GM19240 (cell line): ENCODE data around the gene NTRK1.
A peak's percentile ranks its signal among the peaks of the same experiment; 100 is the strongest.

ENCODE experiments used
- DNase-seq: peaks from one replicate; pipeline ENCODE4 v3.0.0; 2011; ENCODE audit warnings: low spot score; ENCODE audit not compliant: insufficient read length

NTRK1 gene

DNA sequence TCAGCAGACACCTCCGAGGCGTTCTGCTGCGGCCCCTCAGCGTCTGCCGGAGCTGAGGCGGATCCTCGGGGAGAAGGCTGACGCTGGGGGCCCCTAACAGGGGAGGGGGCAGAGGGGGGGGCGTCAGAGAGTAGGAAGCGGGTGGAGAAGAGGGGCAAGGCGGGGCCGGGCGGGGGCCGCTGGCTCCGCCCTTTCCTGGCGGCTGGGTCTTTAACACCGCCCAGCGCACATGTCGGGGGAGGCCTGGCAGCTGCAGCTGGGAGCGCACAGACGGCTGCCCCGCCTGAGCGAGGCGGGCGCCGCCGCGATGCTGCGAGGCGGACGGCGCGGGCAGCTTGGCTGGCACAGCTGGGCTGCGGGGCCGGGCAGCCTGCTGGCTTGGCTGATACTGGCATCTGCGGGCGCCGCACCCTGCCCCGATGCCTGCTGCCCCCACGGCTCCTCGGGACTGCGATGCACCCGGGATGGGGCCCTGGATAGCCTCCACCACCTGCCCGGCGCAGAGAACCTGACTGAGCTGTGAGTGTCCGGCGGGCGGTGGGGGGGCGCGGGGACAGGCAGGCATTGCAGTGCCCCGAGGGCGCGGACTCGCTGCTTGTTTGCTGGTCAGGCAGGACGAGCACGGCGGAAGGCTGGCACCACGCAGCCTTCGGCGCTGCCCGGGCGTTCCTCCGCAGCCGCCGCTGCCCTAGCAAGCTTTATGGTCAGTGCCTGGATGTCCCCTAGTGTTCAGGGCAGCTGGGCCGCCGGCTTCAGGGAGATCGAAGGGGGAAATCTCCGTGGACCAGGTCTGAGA, at the start of gene NTRK1:
Gene NTRK1, plus strand, starts transcription at position 238 of the 796 bp plus-strand sequence. Its CDS starts 70 bp downstream, at position 308.
- peak; percentile 52 for DNase-seq

DNA sequence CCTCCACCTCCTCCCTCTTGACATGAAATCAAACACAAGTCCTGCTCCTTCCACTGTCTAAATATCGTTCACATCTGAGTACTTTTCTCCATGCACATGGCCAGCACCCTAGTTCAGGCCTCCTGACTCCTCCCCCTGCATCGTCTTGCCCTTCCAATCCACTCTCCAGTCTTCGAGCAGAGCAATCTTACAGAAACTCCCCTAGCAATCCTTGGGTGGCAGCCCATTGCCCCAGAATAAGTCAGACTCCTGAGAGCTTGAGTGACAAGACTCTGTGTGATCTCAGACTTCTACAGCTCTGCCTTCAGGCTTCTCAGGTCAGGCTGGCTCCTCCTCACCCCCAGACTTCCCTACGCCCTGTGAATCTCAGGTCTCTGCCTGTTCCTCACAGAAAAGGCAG, 49.5 kb upstream of the NTRK1 start:
- DNase-seq: no peak

DNA sequence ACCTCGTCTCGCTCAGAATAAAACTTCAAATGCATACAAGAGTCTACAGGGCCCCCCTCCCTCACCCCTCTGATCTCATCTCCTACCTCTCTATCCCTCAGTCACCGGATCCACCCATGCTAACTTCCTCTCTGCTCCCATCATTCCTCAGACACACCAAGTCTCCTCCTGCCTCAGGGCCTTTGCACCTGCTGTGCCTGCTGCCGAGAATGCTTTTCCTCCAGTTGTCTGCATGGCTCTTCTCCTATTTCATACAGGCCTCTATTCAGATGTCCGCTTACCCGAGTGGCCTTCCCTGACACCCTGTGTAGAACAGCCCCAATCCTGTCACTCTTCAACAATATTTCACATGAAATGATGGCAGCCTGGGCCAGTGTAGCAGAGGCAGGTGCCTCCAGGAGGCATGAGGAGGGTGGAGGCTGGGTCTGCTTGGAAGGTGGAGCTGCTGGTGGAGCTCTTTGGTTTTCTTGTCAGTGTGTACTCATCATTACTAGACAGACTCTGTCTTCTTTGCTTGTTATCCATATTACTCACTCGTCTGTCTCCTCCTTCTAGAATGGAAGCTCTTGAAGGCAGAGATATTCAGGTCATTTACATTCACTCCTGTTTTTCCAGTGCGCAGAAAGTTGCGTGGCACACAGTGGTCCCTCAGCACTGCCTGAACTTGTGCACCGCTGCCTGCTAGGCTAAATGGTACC, 48.2 kb upstream of the NTRK1 start:
- no peak for DNase-seq

DNA sequence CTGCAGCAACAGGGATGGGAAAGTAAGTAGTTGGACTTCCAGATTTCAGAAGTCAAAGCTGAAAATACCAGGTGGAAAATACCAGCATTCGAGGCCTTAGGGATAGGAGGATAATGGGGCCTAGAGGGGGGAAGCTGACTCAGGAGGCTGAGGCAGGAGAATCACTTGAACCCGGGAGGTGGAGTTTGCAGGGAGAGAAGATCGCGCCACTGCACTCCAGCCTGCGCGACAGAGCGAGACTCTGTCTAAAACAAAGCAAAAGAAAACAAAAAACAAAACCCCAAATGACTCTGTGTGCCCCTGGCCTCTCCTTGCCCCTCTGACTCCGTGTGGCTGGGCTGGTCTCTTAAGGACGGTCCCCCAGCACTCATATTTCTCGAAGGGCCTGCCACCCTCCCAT, 47.4 kb upstream of the NTRK1 start:
- no peak for DNase-seq

- peak; percentile 38 for DNase-seq
Measured at GRCh38 chr1:156813750-156814570, 46.7 kb upstream of the NTRK1 start.

DNA sequence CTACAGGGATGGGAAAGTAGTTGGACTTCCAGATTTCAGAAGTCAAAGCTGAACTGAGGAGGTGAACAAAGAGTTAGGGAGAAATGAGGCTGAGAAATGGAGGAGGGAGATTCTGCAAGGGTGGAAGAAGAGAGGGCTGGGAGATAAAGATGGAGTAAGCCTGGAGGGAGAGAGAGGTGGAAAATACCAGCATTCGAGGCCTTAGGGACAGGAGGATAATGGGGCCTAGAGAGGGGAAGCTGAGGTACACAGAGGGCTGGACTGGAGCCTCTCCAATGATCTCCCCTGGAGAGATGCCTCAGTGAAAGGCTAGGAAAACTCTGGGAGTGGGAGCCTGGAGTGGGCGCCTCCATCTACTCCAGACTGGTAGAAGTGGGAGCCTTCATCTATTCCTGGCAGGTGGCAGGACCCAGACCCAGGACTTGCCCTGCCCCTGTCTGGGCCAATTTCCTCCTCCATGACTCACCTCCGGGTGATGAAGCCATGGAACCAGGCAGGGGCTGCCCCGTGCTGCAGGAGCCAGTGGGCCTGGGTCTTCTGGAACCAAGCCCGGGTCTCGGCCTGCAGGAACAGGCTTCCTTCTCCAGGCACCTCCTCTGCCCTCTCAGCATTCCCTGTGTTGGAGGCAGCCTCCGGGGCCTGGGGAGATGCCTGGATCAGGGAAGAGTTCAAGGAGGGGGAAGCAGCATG, 45.9 kb upstream of the NTRK1 start:
- DNase-seq: no peak

GRCh38 chr1:156815307-156815826, 45.3 kb upstream of the NTRK1 start:
- no peak for DNase-seq

DNA sequence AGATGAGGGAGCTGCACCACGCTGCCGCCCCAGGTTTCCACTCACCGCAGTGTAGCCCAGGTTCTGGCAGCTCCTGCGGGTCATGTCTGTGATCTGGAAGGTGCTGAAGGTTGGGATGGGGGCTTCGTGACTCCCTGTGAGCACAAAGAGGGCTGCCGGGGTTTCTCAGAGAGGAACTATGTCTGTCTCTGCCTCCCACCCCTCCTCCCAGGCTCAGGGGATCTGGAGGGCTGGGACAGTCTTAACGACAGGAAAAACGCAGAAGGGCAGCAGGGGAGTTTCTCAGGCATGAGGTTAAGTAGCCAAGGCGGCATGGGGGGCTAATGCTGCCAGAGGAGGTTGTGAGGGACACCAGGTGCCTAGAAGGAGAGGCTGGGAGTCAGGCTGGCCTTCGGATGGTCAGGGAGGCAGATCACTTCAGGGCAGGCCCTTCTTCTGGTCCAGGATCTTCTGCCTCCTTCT, 44.7 kb upstream of the NTRK1 start:
- DNase-seq: no peak

GRCh38 chr1:156816561-156817328, 43.9 kb upstream of the NTRK1 start, which contains the start of gene SH2D2A:
TSS of gene SH2D2A (minus strand) at chr1:156816848. CDS start at chr1:156816708, 140 bp downstream.
- DNase-seq: peak; percentile 89

DNA sequence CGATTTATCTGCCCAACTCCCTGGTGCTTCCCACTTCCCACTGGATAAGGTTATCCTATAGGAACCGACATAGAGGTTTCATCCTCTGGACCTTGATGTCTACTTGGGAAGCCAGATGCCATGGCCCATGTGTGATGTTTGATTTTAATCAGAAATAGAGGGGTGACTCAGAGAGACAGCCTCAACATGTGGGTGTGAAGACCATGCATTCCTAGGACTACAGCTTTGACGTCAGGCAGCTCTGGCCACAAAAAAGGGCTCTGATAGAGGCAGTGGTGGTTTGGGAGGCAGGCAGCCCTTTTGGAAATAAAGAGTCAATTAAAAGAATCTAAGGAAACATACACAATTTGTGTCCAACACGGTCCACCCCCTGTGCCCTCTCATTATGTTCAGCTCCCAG, 38.9 kb upstream of the NTRK1 start:
- no peak for DNase-seq

DNA sequence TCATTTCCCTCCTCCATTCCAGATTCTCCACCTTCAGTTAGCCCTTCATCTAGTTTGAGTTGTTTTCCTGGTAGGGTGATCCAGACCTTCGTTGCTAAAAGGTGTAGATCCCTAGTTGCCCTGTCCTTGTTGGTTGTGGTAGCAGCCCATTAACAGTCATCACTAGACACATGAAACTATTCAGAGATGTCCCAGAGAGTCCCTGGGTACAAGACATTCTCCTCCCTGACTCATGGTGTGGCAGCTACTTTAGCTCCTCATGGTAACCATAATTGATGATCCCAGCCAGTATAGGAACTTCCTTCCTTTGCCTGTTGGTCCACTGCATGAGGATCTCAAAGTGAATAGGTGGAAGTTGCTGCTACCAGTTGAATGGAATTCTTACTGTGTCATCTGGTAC, 38.0 kb upstream of the NTRK1 start:
- DNase-seq: no peak

DNA sequence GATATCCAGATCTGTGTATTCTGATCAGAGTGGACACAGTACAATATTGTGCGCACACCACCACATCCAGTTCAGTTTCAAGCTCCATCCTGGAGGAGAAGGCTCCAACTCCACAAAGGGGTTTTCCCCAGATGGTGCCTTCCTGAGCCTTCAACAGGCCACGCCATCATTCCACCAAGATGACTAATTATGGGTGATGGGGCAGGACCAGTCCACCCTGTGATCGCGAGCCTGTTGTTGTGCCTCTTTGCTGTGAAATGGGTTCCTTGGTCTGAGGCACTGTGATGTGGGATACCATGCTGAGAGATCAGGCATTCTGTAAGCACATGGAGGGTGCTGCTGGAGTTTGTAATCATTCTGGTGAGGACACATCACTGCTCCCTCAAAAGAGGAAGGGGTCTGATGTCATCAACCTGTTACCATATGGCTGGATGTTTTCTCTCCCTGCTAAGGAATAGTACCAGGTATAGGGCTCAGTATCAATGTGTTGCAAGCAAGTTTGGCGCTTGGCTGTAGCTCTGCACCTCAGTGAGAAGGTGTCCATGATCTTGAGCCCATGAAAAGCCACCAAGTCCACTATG, 37.4 kb upstream of the NTRK1 start:
- DNase-seq: no peak

DNA sequence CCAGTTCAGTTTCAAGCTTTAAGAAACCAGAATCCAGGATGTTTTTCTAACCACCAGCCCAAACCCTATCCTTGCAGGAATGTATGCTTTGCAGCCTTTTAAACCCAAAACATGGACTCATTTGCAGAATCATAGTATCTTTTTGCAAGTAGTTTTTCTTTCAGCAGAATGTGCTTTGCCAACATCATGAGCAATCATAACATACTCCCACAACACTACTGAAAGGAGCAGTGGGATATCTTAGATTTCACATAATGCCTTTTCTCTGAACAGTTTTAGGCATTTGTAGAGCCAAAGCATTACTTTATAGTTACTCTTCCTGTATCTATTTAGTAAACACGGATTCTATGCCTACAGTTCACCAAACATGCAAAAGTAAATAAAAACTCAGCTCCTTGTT, 34.0 kb upstream of the NTRK1 start:
- DNase-seq: no peak

DNA sequence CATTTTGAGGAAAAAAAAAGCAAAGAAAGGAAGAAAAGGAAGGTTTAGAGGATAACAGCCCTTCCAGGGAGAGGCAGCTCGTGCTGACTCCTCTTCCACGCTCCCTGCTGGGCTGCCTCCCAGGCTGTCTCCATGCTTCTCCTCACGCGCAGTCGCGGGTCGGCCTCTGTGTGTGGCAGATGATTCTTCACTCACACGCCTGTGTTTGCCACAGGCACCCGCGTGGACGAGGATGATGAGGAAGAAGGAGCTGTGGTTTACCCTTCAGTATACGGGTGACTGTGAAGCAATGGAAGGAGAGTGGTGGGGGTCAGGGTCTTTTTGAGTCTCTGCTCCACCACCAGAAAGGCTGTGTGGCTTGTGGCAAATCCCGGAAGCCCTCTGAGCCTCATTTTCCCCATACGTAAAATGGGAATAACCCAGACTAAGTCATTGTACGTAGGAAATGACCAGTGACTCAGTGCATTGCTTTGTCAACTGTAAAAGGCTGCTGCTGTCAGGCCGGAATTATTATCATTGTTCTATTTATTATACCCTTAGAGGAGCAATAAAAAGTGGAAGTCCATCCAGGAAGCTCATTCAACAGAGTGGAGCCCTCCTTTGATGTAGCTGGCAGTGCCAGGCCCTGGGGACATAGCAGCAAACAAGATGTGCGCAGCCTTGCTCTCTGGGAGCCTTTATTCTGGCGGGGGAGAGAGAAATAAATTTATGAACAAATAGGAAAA, 32.1 kb upstream of the NTRK1 start:
- DNase-seq: no peak

DNA sequence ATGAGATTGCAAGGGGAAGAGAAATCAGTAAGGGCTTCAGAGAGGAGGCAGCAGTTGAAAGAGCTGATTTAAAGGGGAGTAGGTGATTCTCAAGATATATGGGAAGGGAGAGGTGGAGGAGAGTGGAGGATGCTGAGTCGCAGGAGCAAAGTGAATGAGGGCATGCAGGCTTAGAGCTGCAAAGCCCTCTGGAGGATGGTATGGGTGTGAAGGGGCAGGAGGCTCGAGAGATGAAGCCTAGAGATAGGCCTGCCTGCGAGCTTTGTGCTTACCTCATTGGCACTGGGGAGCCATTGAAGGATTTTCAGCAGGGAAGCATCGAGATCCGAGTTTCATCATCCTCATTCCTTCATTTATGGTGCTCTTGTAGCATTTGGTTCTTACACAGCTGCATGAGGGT, 28.2 kb upstream of the NTRK1 start:
- DNase-seq: no peak

- DNase-seq: no peak
Measured at GRCh38 chr1:156833603-156834002, 27.1 kb upstream of the NTRK1 start.

DNA sequence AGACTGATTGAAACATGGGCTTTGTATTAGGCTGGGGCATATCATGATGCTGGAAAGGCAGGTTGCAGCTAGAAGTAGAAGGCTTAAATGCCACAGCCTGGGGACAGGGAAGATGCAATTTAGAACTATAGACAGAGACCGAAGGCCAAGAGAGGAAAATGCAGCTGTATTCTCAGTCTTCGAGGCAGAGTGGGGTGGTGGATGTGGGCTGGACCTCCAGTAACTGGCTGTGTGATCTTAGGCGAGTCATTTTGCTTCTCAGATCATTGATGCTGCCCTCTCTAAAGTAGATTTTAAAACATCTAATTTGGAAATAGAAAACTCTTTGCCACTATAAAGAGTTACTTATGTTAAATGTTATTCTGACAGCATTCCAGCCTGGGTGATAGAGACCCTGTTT, 26.3 kb upstream of the NTRK1 start:
- DNase-seq: no peak

GRCh38 chr1:156836041-156836654, 24.5 kb upstream of the NTRK1 start:
- no peak for DNase-seq

DNA sequence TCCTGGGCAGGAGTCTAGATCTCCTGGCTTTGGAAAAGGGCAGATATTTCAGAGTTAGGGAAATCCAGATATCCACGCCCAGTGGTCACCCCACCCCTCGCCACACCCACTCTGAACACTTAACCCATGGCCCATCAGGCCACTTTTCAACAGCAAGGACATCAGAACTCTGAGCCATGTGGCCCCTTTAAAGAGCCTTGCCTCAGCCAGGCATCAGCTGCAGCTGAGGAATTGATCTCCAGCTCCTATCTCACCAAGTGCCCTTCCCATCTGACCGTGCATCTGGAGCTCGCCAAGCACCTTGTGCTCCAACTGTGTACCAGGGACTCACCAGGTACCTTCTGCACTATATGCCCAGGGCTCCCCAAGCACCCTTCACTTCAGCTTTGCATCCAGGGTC, 23.8 kb upstream of the NTRK1 start:
- no peak for DNase-seq
